Measurements from ENCODE around the gene PNPLA7. TPM values are rescaled to one million over a fixed set of nuclear protein-coding genes. Genes with fewer than 3 reads are reported as not detected.

The PNPLA7 gene
- total and polyA plus RNA-seq, 10 of the 15 experiments (the other 5 are each of a cell fraction or from before 2014, with no cell fraction given) = 0.04 to 0.85 (median 0.19) TPM; not detected in 1

DNA sequence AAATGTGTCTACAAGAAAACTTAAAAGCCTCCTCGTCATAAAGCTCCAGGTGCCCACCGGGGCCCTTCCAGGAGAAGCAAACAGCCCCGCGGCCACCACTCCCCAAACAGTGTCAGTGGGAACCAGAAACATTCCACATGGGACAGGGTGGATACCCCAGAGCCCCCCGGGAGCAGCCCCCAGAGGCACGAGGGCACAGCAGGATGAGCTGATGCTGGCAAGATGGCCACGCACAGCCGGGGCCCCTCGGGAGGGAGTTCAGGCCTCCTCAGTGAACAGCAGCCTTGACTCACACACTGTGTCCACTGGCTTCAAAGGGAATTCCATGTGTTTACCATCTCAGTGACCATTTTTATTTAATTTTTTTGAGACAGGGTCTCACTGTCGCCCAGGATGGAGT, 137.8 kb downstream of the PNPLA7 start:
- no TSS peak for BruUV-seq (replicated peaks)
- H3K27me3 ChIP-seq (replicated peaks in 1 of 2; ENCODE audit: control insufficient read depth in 2 of 2, insufficient read depth in 2 of 2, low read length in 1 of 2) = no peaks in the 10 kb centered on the region
- ATAC-seq (no peak), DNase-seq (ENCODE audit: low read depth, low spot score) (no peak), FAIRE-seq (no peak)
- H3K4me3 ChIP-seq = no peak overlapping the region
- CTCF ChIA-PET = interaction anchor here (1.0 to 1.3 kb wide), 3 partner anchors 11 to 110 kb away, joined by 4 to 5 read pairs (median 4); partner anchors contain the start of genes EXD3, NOXA1 and NRARP
- SMC1A ChIA-PET (ENCODE audit: uncharacterized antibody, unreplicated experiment) = interaction anchor here (0.8 to 1.3 kb wide), 2 partner anchors 10 to 110 kb away, joined by 3 to 4 read pairs; partner anchors contain the start of gene NRARP
- no peak overlapping the region for H2AFZ ChIP-seq (ENCODE audit: control insufficient read depth, low read depth, low read length)
- no peak overlapping the region for H3K27ac ChIP-seq (ENCODE audit: control insufficient read depth, insufficient read depth)
- no peaks in the 10 kb centered on the region for H3K36me3 ChIP-seq (ENCODE audit: control insufficient read depth in 2 of 2, insufficient read depth in 2 of 2, low read length in 1 of 2)
- intact Hi-C loops (cut with micrococcal nuclease; ENCODE audit: unreplicated experiment) = no loop called here
- POLR2A ChIA-PET = interaction anchor here (1.7 kb wide), 1 partner anchor 96 kb away, joined by 4 read pairs; no protein-coding TSS in a partner anchor
- no peaks in the 10 kb centered on the region for H3K9me3 ChIP-seq (replicated peaks; ENCODE audit: control insufficient read depth, insufficient read depth, low read length)
- no peaks in the 10 kb centered on the region for H4K20me1 ChIP-seq (ENCODE audit: control insufficient read depth, insufficient read depth)
- H3K4me2 ChIP-seq (ENCODE audit: control insufficient read depth, insufficient read depth) = no peak overlapping the region
- RAD21 ChIA-PET (ENCODE audit: unreplicated experiment) = interaction anchor here (1.6 kb wide), 1 partner anchor 10 kb away, joined by 4 read pairs; the partner anchor contains the start of gene EXD3
- in situ Hi-C loops (cut with MboI) = no loop called here
- TF ChIP-seq TCF7 (IDR thresholded peaks at IDR 0.05; ENCODE audit: borderline replicate concordance) (no peak), RFX5 (IDR thresholded peaks at IDR 0.05; ENCODE audit: low read depth, low read length) (no peak), YBX1 (IDR thresholded peaks at IDR 0.05) (no peak), SREBF1 (IDR thresholded peaks at IDR 0.05; ENCODE audit: low read length) (no peak), KAT2A (conservative IDR thresholded peaks at IDR 0.05; ENCODE audit: control insufficient read depth, low read depth, low read length) (no peak), SMC3 (IDR thresholded peaks at IDR 0.05; ENCODE audit: borderline replicate concordance, low read length) (no peak), BCLAF1 (IDR thresholded peaks at IDR 0.05) (no peak), SRF (IDR thresholded peaks at IDR 0.05; ENCODE audit: low read depth in 2 of 2, low read length in 2 of 2) (no peak), SKIL (IDR thresholded peaks at IDR 0.05; ENCODE audit: low read depth, poor library complexity, severe bottlenecking) (no peak)
- TF ChIP-seq, protein P1, sequence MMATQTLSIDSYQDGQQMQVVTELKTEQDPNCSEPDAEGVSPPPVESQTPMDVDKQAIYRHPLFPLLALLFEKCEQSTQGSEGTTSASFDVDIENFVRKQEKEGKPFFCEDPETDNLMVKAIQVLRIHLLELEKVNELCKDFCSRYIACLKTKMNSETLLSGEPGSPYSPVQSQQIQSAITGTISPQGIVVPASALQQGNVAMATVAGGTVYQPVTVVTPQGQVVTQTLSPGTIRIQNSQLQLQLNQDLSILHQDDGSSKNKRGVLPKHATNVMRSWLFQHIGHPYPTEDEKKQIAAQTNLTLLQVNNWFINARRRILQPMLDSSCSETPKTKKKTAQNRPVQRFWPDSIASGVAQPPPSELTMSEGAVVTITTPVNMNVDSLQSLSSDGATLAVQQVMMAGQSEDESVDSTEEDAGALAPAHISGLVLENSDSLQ (IDR thresholded peaks at IDR 0.05) = no peak
- TF ChIP-seq, protein P2, sequence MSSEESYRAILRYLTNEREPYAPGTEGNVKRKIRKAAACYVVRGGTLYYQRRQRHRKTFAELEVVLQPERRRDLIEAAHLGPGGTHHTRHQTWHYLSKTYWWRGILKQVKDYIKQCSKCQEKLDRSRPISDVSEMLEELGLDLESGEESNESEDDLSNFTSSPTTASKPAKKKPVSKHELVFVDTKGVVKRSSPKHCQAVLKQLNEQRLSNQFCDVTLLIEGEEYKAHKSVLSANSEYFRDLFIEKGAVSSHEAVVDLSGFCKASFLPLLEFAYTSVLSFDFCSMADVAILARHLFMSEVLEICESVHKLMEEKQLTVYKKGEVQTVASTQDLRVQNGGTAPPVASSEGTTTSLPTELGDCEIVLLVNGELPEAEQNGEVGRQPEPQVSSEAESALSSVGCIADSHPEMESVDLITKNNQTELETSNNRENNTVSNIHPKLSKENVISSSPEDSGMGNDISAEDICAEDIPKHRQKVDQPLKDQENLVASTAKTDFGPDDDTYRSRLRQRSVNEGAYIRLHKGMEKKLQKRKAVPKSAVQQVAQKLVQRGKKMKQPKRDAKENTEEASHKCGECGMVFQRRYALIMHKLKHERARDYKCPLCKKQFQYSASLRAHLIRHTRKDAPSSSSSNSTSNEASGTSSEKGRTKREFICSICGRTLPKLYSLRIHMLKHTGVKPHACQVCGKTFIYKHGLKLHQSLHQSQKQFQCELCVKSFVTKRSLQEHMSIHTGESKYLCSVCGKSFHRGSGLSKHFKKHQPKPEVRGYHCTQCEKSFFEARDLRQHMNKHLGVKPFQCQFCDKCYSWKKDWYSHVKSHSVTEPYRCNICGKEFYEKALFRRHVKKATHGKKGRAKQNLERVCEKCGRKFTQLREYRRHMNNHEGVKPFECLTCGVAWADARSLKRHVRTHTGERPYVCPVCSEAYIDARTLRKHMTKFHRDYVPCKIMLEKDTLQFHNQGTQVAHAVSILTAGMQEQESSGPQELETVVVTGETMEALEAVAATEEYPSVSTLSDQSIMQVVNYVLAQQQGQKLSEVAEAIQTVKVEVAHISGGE (CRISPR knock-in tag; IDR thresholded peaks at IDR 0.05) = no peak
- WGBS (ENCODE audit: insufficient coverage, insufficient replicate concordance, low lambda C conversion rate, missing lambda C conversion rate) = 86% methylated on average over 10 of the region's 10 CpGs
- H3K79me2 ChIP-seq (ENCODE audit: control insufficient read depth, insufficient read depth, low read length) = peaks cover 4% of the 10 kb centered on the region
- peaks cover 25% of the 10 kb centered on the region for H3K4me1 ChIP-seq (ENCODE audit: control insufficient read depth, insufficient read depth, low read length)
- H3K9ac ChIP-seq (ENCODE audit: control insufficient read depth, insufficient read depth, low read length) = no peak overlapping the region

Data from GM12878 (cell line).